GM12865 (cell line): ENCODE data around the gene NR1I3.

Experiments
- DNase-seq: peaks from one replicate; pipeline ENCODE4 v3.0.0; 2010; ENCODE audit warnings: low read depth
- H3K4me3 ChIP-seq: 2 replicates; pipeline ENCODE4 v1.5.1; 2011; ENCODE audit warnings: mild to moderate bottlenecking, low read depth, low read length, control low read depth
- CTCF ChIP-seq: IDR thresholded peaks from 2 replicates; pipeline ENCODE4 v1.5.1; 2011; ENCODE audit warnings: low read length, control low read depth, low read depth, inconsistent platforms; ENCODE audit not compliant: insufficient read depth; ENCODE audit errors: missing control alignments

NR1I3 gene

GRCh38 chr1:161193561-161194235 is 44.3 kb downstream of the NR1I3 start:
- TF ChIP-seq CTCF: no peak
- no peak for DNase-seq

GRCh38 chr1:161192476-161193465 is 45.2 kb downstream of the NR1I3 start:
- H3K4me3 ChIP-seq: no peak overlapping the region
- DNase-seq: peak; percentile 86
- TF ChIP-seq CTCF: peak; percentile 96

More at GRCh38 chr1:161193561-161194235, 44.3 kb downstream of the NR1I3 start:
- H3K4me3 ChIP-seq: no peak overlapping the region

- TF ChIP-seq CTCF: no peak
- DNase-seq: no peak
- no peak overlapping the region for H3K4me3 ChIP-seq
These were observed 46.0 kb downstream of the NR1I3 start for GRCh38 chr1:161191971-161192370.

- H3K4me3 ChIP-seq: no peak overlapping the region
- DNase-seq: no peak
- no peak for TF ChIP-seq CTCF
These were observed 47.0 kb downstream of the NR1I3 start for GRCh38 chr1:161190962-161191521.

GRCh38 chr1:161189036-161189435 is 49.0 kb downstream of the NR1I3 start:
- DNase-seq: no peak
- H3K4me3 ChIP-seq: no peak overlapping the region
- no peak for TF ChIP-seq CTCF

GRCh38 chr1:161188381-161188780 is 49.6 kb downstream of the NR1I3 start:
- DNase-seq: no peak
- TF ChIP-seq CTCF: no peak
- H3K4me3 ChIP-seq: no peak overlapping the region
